Kidney (tissue), 22 donors: ENCODE data around the gene DRP2. TPM values are rescaled to one million over a fixed set of nuclear protein-coding genes. Genes with fewer than 3 reads are reported as not detected.
"Not testable (repeated sequence)": the region's sequence is repeated elsewhere in the genome, so short reads cannot be mapped to it uniquely, and the experiment has no call there.

ENCODE experiments used
- DNase-seq, 5 donors: peaks; one replicate each; pipeline ENCODE4 v3.0.0-alpha.2; 2013 to 2020
- FAIRE-seq: peaks from 2 replicates; lab custom pipeline; 2012; peaks lifted over from hg19 to GRCh38; lab: Jason Lieb, UNC
- H3K27ac ChIP-seq, 2 donors: one replicate each; pipeline ENCODE4 v1.7.0; 2013; ENCODE audit warnings: low read depth in 2 of 2, low read length in 2 of 2, inconsistent platforms in 1 of 2
- H3K27me3 ChIP-seq: one replicate; pipeline ENCODE4 v1.7.1; 2013; ENCODE audit warnings: low read length, inconsistent platforms; ENCODE audit not compliant: control insufficient read depth, insufficient read depth
- H3K36me3 ChIP-seq, 3 donors: one replicate each; pipeline versions ENCODE4 v1.7.0 to v1.7.1; 2013; ENCODE audit warnings: low read length in 3 of 3, control low read depth in 1 of 3, inconsistent platforms in 1 of 3; ENCODE audit not compliant: insufficient read depth in 3 of 3, control insufficient read depth in 2 of 3
- H3K4me1 ChIP-seq, 3 donors: one replicate each; pipeline versions ENCODE4 v1.7.0 to v1.7.1; 2013; ENCODE audit warnings: low read length in 3 of 3, inconsistent platforms in 1 of 3, low read depth in 1 of 3; ENCODE audit not compliant: control insufficient read depth in 2 of 3, insufficient read depth in 2 of 3
- H3K4me3 ChIP-seq, 3 donors: one replicate each; pipeline versions ENCODE4 v1.7.0 to v1.8.1; 2013; ENCODE audit warnings: low read length in 3 of 3, control low read depth in 1 of 3, inconsistent platforms in 1 of 3
- H3K9ac ChIP-seq, 3 donors: one replicate each; pipeline versions ENCODE4 v1.7.0 to v1.7.1; 2013; ENCODE audit warnings: low read length in 3 of 3, control low read depth in 1 of 3, inconsistent platforms in 1 of 3
- H3K9me3 ChIP-seq, 3 donors: one replicate each; pipeline versions ENCODE4 v1.7.0 to v1.7.1; 2013; ENCODE audit warnings: low read length in 3 of 3, control low read depth in 1 of 3, inconsistent platforms in 1 of 3; ENCODE audit not compliant: control insufficient read depth in 2 of 3, insufficient read depth in 1 of 3
- intact Hi-C: fragments of 100-400 bp; cut with DNase I; formaldehyde crosslinking; loops from one replicate; pipeline ENCODE4 v1.11.1; 2022
- long read RNA-seq, 10 donors: library from polyadenylated mRNA in 1 of 10; unstranded in 1 of 10; transcript quantifications; one replicate each; pipeline ENCODE4 v2.0.0 and lab custom pipeline, GENCODE V29; 2021 to 2026
- polyA plus RNA-seq: library from polyadenylated mRNA; stranded (reverse); fragments of 350-450 nt; fragmentation: Illumina TruSeq; extraction: RNeasy Lipid Tissue Mini Kit (QIAGEN cat#74804); gene quantifications from one replicate; pipeline ENCODE4 v1.2.3, GENCODE V29; 2014; ENCODE audit warnings: low read depth, low replicate concordance; ENCODE audit not compliant: insufficient read depth
- total RNA-seq: library from RNA; stranded (reverse); fragmentation: NEBNext Ultra II Directional; extraction: Animal tissue kit (Norgen Biotek cat#: 25700); gene quantifications from one replicate; pipeline ENCODE4 v1.2.1, GENCODE V29; 2021
- TF ChIP-seq, protein P1 (sequence below): IDR thresholded peaks from 3 replicates; pipeline ENCODE4 v1.5.1; 2012; ENCODE audit warnings: mild to moderate bottlenecking, moderate library complexity, borderline replicate concordance; ENCODE audit not compliant: insufficient read depth; ENCODE audit errors: extremely low read depth
- donor health status: control.
- donor health status: control.
- donor health status: control.
- donor health status: control.
- donor health status: control.
- donor health status: DM: yes; HTN: yes; CAD: no.
- donor health status: Normal renal cell carcinoma (clear cell type).

DRP2 gene, protein sequence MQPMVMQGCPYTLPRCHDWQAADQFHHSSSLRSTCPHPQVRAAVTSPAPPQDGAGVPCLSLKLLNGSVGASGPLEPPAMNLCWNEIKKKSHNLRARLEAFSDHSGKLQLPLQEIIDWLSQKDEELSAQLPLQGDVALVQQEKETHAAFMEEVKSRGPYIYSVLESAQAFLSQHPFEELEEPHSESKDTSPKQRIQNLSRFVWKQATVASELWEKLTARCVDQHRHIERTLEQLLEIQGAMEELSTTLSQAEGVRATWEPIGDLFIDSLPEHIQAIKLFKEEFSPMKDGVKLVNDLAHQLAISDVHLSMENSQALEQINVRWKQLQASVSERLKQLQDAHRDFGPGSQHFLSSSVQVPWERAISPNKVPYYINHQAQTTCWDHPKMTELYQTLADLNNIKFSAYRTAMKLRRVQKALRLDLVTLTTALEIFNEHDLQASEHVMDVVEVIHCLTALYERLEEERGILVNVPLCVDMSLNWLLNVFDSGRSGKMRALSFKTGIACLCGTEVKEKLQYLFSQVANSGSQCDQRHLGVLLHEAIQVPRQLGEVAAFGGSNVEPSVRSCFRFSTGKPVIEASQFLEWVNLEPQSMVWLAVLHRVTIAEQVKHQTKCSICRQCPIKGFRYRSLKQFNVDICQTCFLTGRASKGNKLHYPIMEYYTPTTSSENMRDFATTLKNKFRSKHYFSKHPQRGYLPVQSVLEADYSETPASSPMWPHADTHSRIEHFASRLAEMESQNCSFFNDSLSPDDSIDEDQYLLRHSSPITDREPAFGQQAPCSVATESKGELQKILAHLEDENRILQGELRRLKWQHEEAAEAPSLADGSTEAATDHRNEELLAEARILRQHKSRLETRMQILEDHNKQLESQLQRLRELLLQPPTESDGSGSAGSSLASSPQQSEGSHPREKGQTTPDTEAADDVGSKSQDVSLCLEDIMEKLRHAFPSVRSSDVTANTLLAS
- total RNA-seq (0.16 TPM), polyA plus RNA-seq (not detected)
- long read RNA-seq, donor 1, result 0 reads
- long read RNA-seq, donor 2, result 0 reads
- long read RNA-seq, donor 3, result 0 reads
- long read RNA-seq, donor 4, result 0 reads
- long read RNA-seq, donor 5, result 0 reads
- long read RNA-seq, donor 6, result 0 reads
- long read RNA-seq, donor 7, partial matches to known transcripts, result 0 of 1 reads
- long read RNA-seq, donor 7, other reads (novel, unspliced or antisense), result 1 of 1 reads
- long read RNA-seq, donor 8, result 0 reads
- long read RNA-seq, donor 9, result 0 reads
- long read RNA-seq, donor 10, result 0 reads

DNA sequence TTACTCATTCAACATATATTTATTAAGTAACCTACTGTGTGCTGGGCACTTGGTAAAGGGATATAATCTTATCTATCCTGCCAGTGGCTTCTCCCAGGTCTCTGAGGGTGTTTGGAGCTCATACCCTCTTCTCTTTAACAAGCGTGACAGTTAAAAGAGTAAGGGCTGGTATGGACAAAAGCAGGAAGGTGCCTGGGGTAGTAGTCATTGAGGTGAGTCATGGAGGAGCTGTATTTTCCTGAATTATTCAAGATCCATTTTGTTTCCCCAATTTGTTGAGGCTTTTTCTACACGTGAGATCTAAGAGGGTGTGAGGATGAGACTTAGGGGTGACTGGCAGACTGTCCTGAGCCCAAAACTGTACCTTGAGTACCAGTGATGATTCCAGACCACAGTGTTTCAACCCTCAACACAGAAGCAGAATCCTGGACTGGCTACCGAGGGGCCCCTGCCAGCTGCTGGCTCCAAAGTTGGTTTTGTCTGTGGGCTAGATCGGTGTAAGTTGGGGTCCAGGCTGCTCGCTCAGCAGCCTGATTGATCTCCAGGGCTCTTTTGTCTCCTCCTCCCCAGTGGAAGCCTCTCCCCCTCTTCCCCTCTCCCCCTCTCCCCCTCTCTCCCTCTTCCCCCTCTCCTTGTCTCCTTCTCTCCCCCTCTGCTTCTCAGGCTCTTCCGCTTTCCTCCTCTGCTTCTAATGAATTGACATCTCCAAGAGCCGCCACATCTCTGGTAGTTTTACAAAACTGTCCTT lies at the start of gene DRP2:
Gene DRP2 (plus strand): TSS at position 671 of the 748 bp plus-strand sequence. CDS start 11,862 bp downstream, outside the sequence.
- peak within 1 kb of the TSS in 1 of 3 donors; percentile 45 for H3K4me3 ChIP-seq
- no peaks in the 10 kb centered on the region for H3K4me1 ChIP-seq
- no peak for FAIRE-seq
- TF ChIP-seq, protein P1, sequence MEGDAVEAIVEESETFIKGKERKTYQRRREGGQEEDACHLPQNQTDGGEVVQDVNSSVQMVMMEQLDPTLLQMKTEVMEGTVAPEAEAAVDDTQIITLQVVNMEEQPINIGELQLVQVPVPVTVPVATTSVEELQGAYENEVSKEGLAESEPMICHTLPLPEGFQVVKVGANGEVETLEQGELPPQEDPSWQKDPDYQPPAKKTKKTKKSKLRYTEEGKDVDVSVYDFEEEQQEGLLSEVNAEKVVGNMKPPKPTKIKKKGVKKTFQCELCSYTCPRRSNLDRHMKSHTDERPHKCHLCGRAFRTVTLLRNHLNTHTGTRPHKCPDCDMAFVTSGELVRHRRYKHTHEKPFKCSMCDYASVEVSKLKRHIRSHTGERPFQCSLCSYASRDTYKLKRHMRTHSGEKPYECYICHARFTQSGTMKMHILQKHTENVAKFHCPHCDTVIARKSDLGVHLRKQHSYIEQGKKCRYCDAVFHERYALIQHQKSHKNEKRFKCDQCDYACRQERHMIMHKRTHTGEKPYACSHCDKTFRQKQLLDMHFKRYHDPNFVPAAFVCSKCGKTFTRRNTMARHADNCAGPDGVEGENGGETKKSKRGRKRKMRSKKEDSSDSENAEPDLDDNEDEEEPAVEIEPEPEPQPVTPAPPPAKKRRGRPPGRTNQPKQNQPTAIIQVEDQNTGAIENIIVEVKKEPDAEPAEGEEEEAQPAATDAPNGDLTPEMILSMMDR, result no peak
- no peak for DNase-seq
- intact Hi-C loops, result no loop called here
- no peaks in the 10 kb centered on the region for H3K9me3 ChIP-seq
- no peak within 1 kb of the TSS for H3K27ac ChIP-seq
- H3K27me3 ChIP-seq, result no peaks in the 10 kb centered on the region
- H3K9ac ChIP-seq, result no peak within 1 kb of the TSS
- no peaks in the 10 kb centered on the region for H3K36me3 ChIP-seq

DNA sequence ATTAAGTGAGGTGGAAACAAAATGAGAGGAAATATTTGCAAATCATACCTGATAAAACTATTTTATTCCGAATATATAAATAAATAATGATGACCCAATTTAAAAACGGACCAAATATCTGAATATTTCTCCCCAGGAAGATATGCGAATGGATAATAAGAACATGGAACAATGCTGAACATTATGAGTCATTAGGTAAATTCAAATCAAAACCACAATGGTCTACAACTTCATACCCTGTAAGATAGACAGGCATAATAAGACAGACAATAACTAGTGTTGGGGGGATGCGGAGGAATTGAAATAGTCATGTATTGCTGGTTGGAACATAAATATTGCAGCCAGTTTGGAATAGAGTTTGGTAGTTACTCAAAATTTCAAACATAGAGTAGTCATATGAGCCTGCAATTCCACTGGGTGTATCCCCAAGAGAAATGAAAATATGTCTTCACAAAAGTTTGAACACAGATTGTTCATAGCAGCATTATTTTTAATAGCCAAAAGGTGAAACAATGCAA lies 47.6 kb upstream of the DRP2 start:
- no peaks in the 10 kb centered on the region for H3K9me3 ChIP-seq
- no peaks in the 10 kb centered on the region for H3K4me1 ChIP-seq
- H3K4me3 ChIP-seq, result no peak overlapping the region
- FAIRE-seq, result no peak
- H3K9ac ChIP-seq, result no peak overlapping the region
- no peaks in the 10 kb centered on the region for H3K27me3 ChIP-seq
- H3K27ac ChIP-seq, result no peak overlapping the region
- intact Hi-C loops, result no loop called here
- TF ChIP-seq, protein P1, result no peak
- no peak for DNase-seq
- H3K36me3 ChIP-seq, result no peaks in the 10 kb centered on the region

DNA sequence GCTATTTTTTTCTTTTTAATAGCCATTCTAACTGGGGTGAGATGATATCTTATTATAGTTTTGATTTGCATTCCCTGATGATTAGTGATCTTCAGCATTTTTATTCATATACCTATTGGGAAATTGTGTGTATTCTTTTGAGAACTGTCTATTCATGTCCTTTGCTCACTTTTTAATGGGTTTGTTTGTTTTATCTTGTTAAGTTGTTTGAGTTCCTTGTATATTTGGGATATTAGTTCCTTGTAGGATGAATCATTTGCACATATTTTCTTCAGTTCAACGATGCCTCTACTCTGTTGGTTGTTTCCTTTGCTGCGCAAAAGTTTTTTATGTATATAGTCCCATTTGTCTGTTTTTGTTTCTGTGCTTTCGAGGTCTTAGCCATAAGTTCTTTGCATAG lies 43.1 kb upstream of the DRP2 start:
- no peak overlapping the region for H3K27ac ChIP-seq
- no peak for DNase-seq
- H3K9ac ChIP-seq, result no peak overlapping the region
- no peaks in the 10 kb centered on the region for H3K4me1 ChIP-seq
- H3K4me3 ChIP-seq, result no peak overlapping the region
- H3K36me3 ChIP-seq, result no peaks in the 10 kb centered on the region
- intact Hi-C loops, result no loop called here
- TF ChIP-seq, protein P1, result no peak
- H3K9me3 ChIP-seq, result no peaks in the 10 kb centered on the region
- no peak for FAIRE-seq
- no peaks in the 10 kb centered on the region for H3K27me3 ChIP-seq

DNA sequence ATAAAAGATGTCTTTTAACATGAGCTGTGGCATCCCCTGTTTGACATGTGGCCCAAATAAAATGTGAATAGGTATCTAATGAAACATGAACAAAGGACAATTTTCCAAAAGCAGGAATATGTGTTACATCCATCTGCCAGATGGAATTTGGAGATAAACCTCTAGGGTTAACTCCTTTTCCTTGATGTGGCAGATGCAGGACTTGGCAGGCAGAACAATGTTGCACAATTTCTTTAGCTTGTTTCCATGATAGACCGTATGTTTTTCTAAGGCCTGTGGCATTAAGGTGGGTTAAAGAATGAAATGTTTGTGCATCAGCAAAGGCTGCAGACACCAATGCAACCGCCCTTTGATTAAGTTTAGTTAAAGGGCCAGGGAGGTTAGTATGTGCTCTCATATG lies 34.7 kb upstream of the DRP2 start:
- FAIRE-seq, H3K27me3 ChIP-seq, H3K4me1 ChIP-seq, DNase-seq, H3K27ac ChIP-seq, intact Hi-C loops, H3K4me3 ChIP-seq, H3K9me3 ChIP-seq, H3K9ac ChIP-seq, H3K36me3 ChIP-seq: not testable (repeated sequence)

DNA sequence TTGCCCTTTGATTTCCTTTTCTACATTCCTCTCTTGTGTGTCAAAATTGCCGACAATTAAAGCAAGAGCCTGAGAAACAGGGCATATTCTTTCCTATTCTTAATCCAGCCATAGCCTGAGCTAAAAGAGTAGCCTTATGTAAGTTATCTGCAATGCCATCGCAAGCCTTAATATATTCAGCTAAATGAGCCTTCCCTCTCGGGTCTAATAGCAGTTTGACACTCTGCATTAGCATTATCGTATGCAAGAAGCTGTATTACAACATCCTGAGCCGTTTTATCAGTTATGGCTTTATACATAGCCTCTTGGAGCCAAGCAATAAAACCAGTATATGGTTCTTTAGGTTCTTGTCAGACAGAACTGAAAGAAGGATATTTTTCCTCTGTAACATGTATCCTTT lies 31.6 kb upstream of the DRP2 start:
- intact Hi-C loops, H3K9me3 ChIP-seq, H3K27me3 ChIP-seq, H3K4me3 ChIP-seq, H3K9ac ChIP-seq, H3K27ac ChIP-seq, H3K36me3 ChIP-seq, H3K4me1 ChIP-seq, FAIRE-seq, DNase-seq: not testable (repeated sequence)
